Lower leg skin (tissue), 4 donors: ENCODE data around the gene TASL. TPM values are rescaled to one million over a fixed set of nuclear protein-coding genes. Genes with fewer than 3 reads are reported as not detected.

Source experiments
- DNase-seq, 2 donors: peaks; one replicate each; pipeline ENCODE4 v3.0.0-alpha.2; 2019; ENCODE audit warnings: low spot score in 2 of 2
- H3K4me3 ChIP-seq: fragments of 200-600 bp; sonication (generic); 2 replicates; pipeline ENCODE4 v1.5.1; 2017; ENCODE audit warnings: mild to moderate bottlenecking, low read depth; ENCODE audit not compliant: poor library complexity, severe bottlenecking
- POLR2A ChIP-seq, 2 donors: fragments of 450-650 bp; IDR thresholded peaks; one replicate each; pipeline ENCODE4 v1.6.1; 2016 to 2017; ENCODE audit warnings: antibody characterized with exemption in 2 of 2, mild to moderate bottlenecking in 1 of 2, moderate library complexity in 1 of 2
- WGBS, 2 donors: methylation state at CpG; one replicate each; pipeline ENCODE4 v1.1.5; 2018; 5-methylcytosine and 5-hydroxymethylcytosine counted together
- intact Hi-C: fragments of 100-400 bp; cut with DNase I; formaldehyde crosslinking; loops from one replicate; pipeline ENCODE4 v1.15.0; 2023; ENCODE audit warnings: low total_unique reads
- total RNA-seq, 4 donors: library from RNA; depleted of rRNA; stranded (reverse); fragments of >200 nt; gene quantifications; one replicate each; pipeline ENCODE4 v1.1.0, GENCODE V29; 2016
- TF ChIP-seq, protein P1 (sequence below), 3 donors: fragments of 450-650 bp; IDR thresholded peaks; one replicate each; pipeline ENCODE4 v1.5.1; 2016; ENCODE audit warnings: antibody characterized with exemption in 3 of 3, mild to moderate bottlenecking in 3 of 3, moderate library complexity in 2 of 3

Gene TASL
- total RNA-seq, 4 donors from 2014 or later: 0.34 to 1.5 (median 0.94) TPM

GRCh38 chrX:30597216-30598012 lies 19.8 kb upstream of the TASL start:
- WGBS, 2 donors: 61 to 82% methylated on average over 4 of the region's 4 CpGs
- TF ChIP-seq, protein P1, sequence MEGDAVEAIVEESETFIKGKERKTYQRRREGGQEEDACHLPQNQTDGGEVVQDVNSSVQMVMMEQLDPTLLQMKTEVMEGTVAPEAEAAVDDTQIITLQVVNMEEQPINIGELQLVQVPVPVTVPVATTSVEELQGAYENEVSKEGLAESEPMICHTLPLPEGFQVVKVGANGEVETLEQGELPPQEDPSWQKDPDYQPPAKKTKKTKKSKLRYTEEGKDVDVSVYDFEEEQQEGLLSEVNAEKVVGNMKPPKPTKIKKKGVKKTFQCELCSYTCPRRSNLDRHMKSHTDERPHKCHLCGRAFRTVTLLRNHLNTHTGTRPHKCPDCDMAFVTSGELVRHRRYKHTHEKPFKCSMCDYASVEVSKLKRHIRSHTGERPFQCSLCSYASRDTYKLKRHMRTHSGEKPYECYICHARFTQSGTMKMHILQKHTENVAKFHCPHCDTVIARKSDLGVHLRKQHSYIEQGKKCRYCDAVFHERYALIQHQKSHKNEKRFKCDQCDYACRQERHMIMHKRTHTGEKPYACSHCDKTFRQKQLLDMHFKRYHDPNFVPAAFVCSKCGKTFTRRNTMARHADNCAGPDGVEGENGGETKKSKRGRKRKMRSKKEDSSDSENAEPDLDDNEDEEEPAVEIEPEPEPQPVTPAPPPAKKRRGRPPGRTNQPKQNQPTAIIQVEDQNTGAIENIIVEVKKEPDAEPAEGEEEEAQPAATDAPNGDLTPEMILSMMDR (IDR thresholded peaks at IDR 0.05): no peak
- TF ChIP-seq POLR2A (IDR thresholded peaks at IDR 0.05): no peak
- intact Hi-C loops: no loop called here
- DNase-seq: no peak
- H3K4me3 ChIP-seq: no peak overlapping the region

DNA sequence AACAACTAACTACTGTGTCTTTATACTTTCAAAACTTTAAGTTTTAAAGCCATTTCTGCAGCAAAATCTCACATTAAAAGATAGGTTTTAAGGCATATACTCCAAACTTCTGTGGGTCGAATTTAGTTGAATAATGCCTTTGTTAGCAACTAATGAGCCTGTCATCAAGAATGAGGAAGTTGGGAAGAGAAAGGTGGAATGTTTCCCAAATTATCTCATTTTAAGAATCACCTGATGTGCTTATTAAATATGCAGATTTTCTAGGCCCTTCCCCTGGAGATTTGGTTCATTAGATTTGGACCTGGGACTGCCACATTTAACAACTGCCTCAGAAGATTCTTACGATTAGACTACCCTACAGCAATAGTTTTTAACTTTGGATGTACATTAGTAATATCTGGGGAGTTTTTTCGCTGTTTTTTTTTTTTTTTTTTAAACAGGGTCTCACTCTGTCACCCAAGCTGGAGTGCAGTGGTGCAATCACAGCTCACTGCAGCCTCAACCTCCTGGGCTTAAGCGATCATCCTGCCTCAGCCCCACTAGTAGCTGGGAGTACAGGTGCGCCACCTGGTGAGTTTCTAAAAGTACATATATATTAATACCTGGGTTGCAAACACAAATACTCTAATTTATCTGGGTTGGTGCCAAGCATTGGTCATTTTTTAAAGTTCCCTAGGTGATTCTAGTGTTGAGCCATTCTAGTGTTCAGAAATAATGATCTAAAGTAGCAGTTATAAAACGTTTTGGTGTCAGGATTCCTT lies 16.1 kb upstream of the TASL start:
- WGBS, 2 donors: 50 to 61% methylated on average over 6 of the region's 6 CpGs
- no peak for DNase-seq
- H3K4me3 ChIP-seq: no peak overlapping the region
- intact Hi-C loops: no loop called here
- no peak for TF ChIP-seq POLR2A (IDR thresholded peaks at IDR 0.05)
- TF ChIP-seq, protein P1 (IDR thresholded peaks at IDR 0.05): no peak

- no peak overlapping the region for H3K4me3 ChIP-seq
- intact Hi-C loops: no loop called here
- TF ChIP-seq POLR2A (IDR thresholded peaks at IDR 0.05): no peak
- TF ChIP-seq, protein P1 (IDR thresholded peaks at IDR 0.05): no peak
- DNase-seq: no peak
- WGBS, 2 donors: 46 to 64% methylated on average over 3 of the region's 3 CpGs
These were observed 15.3 kb upstream of the TASL start for GRCh38 chrX:30592831-30593230.

GRCh38 chrX:30590368-30590767 lies 12.8 kb upstream of the TASL start:
- H3K4me3 ChIP-seq: no peak overlapping the region
- no peak for DNase-seq
- intact Hi-C loops: no loop called here
- 70 to 71% methylated on average over 3 of the region's 3 CpGs for WGBS, 2 donors
- TF ChIP-seq, protein P1 (IDR thresholded peaks at IDR 0.05): no peak
- TF ChIP-seq POLR2A (IDR thresholded peaks at IDR 0.05): no peak

GRCh38 chrX:30589146-30589888 lies 11.8 kb upstream of the TASL start:
- no peak overlapping the region for H3K4me3 ChIP-seq
- WGBS, 2 donors: 49 to 72% methylated on average over 5 of the region's 5 CpGs
- TF ChIP-seq, protein P1 (IDR thresholded peaks at IDR 0.05): no peak
- TF ChIP-seq POLR2A (IDR thresholded peaks at IDR 0.05): no peak
- no peak for DNase-seq
- intact Hi-C loops: no loop called here
